NCI-H2227 (cell line): ENCODE results near the gene LMF2.

Experiments used
- DNase-seq: peaks from one replicate; lab custom pipeline; 2025; ENCODE audit not compliant: unreplicated experiment; lab: John Stamatoyannopoulos, UW

Gene LMF2

GRCh38 chr22:50505276-50505775 is 2.2 kb downstream of the LMF2 start:
- DNase-seq: no peak

DNA sequence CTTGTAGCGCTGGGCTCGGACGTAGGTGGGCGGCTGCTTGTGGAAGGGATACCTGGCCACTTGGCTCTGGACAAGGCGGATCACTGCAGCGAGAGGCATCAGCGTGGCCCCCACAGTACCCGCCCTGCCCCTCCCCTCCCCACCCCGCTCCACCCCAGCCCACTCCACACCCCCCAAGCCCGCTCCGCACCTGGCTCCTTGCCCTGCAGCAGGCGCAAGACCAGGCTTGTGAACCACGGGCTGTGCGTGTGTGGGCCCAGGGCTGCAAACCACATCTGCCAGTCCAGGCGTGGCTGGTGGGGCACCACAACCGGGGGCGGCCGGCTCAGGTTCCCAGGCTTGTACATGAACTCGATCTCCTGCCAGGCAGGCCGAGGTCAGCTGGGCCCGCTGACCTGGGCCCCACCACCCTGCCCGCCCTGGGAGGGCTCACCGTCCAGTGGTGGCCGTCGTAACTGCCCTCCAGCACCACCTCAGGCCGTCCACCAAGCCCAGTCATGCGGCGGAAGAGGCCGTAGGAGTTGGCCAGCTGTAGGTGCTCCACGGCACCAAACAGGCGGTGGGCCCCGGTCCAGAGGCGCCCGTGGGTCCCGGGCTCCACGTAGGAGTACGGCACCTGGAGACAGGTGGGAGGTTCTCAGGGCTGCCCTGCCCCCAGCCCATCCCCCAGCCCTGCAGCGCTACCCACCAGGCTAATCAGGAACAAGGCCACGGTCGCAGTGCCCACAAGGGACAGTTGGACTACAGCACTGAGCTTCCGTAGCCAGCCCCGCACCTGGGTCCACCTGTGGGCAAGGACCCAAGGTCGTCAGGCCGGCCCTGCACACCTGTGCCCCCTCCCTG is 2.9 kb downstream of the LMF2 start:
- no peak for DNase-seq

DNA sequence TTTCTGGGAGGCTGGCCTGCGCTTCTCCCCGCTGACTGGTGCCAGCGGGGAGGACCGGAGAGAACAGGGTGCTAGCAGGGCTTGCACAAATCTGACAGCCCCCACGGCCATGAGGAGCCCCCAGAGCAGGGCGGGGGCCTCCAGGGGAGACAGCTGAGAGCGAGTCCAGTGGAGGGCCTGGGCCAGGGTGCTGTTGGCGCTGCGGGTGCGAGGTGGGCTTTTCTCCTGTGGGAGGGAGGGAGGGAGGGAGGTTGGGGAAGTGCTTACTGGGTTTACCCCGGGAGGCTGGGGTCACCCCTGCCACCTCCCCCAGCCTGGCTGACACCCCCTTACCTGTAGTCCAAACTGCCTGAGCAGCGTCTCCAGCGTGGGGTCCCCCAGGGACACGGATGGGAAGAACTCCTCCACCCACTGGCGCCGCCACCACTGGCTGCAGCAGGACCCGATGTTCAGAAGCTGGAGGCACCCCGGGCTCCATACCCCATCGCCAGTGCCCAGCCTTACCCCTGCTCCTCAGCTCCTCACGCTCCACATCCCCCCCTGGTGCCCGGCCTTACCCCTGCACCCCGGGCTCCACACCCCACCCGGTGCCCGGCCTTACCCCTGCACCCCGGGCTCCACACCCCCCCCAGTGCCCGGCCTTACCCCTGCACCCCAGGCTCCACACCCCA is 3.9 kb downstream of the LMF2 start:
- DNase-seq: no peak

DNA sequence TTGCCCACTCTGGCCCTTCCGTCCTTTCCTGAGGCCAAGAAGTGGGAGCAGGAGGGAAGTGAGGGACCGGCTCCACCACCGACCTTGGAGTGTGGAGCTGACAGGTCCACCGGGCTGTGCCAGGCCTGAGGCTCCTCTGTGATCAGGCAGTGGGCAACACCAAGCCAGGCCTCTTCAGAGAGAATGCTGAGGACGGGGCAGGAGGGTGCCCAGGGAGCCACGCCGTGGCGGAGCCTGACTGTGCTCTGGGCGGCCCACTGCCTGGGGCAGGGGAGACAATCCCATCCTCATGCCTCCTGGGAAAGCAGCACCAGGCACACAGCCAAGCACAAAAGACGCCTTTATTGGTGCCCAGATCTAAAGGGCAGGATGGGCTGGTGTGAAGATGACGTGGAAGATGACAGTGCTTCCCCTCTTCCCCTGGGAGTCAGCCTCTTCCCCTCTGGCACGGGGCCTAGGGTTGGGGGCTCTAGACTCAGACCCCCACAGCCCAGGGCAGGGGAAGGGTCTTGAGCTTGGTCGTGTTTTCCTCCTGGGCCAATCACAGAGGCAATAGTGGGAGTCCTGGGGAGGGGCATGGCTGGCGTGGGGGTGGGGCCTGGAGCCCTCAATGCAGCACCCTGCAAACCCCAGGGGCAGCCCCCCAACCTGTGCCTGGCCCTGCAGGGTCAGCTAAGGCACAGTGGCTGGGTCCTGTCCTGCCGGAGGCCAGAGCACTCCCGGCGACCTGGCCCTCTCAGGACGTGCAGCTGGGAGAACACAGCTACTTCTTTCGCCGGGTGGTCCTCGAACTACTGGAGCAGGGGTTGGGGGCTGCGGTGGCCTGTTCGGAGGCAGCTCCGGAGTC is 4.7 kb downstream of the LMF2 start:
- DNase-seq: no peak

GRCh38 chr22:50502096-50502495 is 5.4 kb downstream of the LMF2 start:
- no peak for DNase-seq

- no peak for DNase-seq
Observed at GRCh38 chr22:50500452-50500851, 7.0 kb downstream of the LMF2 start.

DNA sequence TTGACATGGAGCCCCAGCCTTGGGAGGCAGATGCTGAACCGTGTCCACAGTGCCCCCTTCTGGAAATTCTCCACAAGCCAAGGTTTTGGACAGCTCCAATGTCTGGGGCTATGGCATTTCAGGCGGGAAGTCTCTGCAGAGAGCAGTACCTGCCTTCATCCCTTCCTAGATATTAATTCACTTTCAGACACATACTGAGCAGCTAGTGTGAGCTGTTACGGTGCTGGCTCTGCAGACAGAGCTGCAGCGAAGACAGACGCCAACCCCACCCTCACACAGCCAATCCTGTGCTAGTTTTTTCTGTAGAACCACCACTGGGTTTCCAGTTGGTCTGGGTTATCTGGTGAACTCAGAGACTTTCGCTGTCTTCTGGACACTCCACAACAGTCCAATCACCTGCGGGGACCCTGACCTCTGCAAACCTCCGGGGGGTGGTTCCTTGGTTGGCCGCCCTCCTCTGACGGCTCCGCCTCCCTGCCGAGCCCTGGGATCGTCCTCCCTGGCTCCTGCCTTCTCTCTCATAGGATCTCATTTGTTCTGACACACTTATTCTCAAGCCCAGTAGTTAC is 9.1 kb downstream of the LMF2 start:
- DNase-seq: peak; percentile 79

- DNase-seq: no peak
Observed at GRCh38 chr22:50497093-50497492, 10.4 kb downstream of the LMF2 start.

DNA sequence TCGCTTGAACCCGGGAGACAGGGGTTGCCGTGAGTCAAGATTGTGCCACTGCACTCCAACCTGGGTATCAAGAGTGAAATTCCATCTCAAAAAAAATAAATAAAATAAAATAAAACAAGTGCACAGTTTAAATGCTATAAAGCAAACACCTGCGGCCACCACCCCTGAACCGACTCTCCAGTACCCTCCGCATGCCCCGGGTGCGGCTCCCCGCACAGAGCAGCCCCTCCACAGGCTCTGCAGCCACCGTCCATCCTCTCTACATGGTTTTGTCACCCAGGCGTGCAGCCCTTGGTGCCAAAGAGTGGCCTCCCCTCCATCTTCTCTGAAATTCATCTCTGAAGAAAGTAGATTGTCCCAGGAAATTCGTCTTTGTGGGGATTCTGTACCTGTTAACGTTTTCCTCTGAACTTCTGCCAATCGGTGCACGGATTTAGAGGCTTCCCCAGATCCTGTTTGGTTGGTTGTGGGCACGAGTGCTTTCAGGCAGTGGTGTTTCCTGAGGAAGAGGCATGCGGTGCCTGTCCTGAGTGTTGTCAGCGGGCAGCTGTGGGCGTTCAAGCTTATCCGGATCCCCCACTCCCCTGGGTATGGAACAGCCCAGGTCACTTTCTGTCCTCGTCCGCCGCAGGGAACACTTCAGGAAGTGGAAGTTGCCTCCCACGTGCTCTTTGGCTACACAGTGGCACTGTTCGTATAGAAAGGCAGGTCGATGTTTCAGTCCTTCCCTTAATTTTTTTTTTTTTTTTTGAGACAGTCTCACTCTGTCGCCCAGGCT is 16.8 kb downstream of the LMF2 start:
- no peak for DNase-seq

DNA sequence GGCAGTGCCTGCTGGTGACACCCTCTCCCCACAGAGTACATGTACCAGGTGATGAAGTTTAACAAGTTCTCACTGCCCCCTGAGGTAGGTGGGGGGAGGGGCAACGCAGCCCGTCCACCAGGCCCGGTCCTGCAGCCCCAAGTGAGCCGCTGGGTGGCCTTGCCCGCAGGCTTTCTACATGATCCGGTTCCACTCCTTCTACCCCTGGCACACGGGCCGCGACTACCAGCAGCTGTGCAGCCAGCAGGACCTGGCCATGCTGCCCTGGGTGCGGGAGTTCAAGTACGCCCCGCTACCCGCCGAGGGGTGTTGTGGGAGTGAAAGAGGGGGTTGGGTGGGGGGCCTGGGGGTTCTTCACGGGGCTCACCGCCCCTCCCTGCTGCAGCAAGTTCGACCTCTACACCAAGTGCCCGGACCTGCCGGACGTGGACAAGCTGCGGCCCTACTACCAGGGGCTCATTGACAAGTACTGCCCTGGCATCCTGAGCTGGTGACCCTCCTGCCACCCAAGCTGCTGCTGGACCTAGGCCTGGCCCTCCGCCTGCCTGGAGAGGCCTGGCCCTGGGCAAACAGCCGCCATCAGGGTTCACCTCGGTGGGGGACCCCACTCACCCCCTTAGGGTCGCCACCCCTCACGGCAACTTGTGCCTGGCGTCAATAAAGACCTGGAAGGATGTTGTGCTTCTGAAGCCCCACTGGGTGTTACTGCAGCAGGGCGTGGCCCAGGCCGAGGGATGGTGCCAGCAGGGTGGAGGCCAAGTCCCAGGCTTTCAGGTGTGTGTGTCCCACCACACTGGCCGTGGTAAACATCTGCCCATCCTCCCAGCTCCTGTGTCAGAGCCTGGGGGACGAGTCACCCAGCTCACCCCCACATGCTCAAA is 17.9 kb downstream of the LMF2 start:
- no peak for DNase-seq

- no peak for DNase-seq
Observed at GRCh38 chr22:50488886-50489285, 18.6 kb downstream of the LMF2 start.

DNA sequence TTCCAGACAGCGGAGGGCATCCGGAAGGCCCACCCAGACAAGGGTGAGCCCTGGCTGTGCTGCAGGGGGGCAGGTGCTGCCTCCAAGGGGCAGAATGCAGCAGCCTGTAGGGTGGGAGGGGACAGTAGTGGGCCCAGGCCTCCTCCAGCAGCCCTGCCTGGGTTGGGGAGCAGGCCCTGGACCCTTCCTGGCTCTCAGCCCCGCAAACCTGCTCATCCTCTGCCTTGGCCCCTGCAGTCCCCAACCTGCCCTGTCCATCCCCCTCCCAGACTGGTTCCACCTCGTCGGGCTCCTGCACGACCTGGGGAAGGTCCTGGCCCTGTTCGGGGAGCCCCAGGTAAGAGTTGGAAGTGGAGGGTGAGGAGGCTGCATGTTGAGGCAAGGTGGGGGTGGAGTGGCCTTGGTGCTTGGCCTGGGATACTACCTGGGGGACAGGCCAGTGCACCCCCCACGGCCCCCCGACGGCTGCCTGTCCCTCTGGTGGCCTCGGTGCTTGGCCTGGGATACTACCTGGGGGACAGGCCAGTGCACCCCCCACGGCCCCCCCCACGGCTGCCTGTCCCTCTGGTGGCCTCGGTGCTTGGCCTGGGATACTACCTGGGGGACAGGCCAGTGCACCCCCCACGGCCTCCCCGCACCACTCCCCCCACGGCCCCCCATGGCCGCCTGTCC is 19.4 kb downstream of the LMF2 start:
- no peak for DNase-seq

GRCh38 chr22:50487290-50488005 is 20.1 kb downstream of the LMF2 start:
- DNase-seq: no peak

GRCh38 chr22:50486561-50487289 is 20.8 kb downstream of the LMF2 start, which contains the start of gene MIOX:
Gene MIOX (plus strand): TSS chr22:50486859. CDS start chr22:50486898, 39 bp downstream.
- DNase-seq: no peak

DNA sequence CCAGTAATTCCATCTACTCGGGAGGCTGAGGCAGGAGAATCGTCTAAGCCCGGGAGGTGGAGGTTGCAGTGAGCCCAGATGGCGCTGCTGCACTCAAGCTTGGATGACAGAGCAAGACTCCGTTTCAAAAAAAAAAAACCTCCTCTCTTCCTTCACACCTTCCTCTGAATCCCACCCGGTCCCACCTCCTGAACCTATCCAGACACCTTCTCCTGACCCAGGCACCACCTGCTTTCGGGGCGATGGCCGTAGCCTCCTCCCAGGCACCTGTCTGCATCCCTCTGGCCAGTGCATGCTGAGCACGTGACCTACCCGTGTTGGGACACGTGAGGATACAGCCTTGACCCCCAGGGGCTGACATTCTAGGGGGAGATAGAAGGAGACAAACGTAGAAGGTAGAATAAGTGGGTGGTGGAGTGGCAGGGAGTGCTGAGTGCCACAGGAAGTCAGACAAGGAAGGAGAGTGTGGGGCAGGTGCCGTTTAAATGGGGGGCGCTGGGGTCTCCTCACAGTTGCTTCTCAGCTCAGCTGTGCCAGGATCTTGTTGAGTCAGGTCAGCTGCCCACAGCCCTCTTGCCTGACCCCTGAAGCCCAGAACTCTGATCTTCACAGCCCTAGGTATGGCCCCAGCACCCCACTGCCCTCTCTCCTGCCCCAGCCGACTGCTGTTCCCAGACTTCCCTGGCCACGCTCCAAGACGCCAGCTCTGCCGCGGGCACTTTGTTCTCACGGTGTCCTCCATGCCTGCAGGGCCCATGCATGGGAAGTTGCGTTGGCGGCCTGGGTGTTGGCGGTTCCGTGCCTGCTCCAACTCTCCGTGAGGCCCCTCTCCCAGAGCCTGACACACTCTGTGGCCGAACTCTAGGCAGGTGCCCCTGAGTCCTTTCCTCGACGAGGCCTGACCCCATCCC is 22.0 kb downstream of the LMF2 start:
- DNase-seq: no peak
